Liver (tissue), 9 donors: ENCODE measurements around the gene FAM110A. TPM values are rescaled to one million over a fixed set of nuclear protein-coding genes. Genes with fewer than 3 reads are reported as not detected.

ENCODE experiments used
- DNase-seq: peaks from one replicate; pipeline ENCODE4 v3.0.0-alpha.2; 2017; ENCODE audit warnings: low spot score
- H3K27ac ChIP-seq, 2 donors: one replicate each; pipeline ENCODE4 v1.7.0; 2013; ENCODE audit warnings: inconsistent platforms in 2 of 2, low read length in 2 of 2, control low read depth in 1 of 2, low read depth in 1 of 2, mild to moderate bottlenecking in 1 of 2
- H3K27me3 ChIP-seq, 4 donors: one replicate each; pipeline versions ENCODE4 v1.6.1 to v1.7.0; 2013; ENCODE audit warnings: low read length in 3 of 4, inconsistent platforms in 1 of 4, mild to moderate bottlenecking in 1 of 4, moderate library complexity in 1 of 4; ENCODE audit not compliant: control insufficient read depth in 4 of 4, insufficient read depth in 4 of 4
- H3K36me3 ChIP-seq, 4 donors: one replicate each; pipeline versions ENCODE4 v1.6.1 to v1.7.0; 2013; ENCODE audit warnings: low read length in 3 of 4, mild to moderate bottlenecking in 3 of 4, low read depth in 1 of 4, moderate library complexity in 1 of 4; ENCODE audit not compliant: control insufficient read depth in 4 of 4, insufficient read depth in 3 of 4
- H3K4me1 ChIP-seq, 4 donors: one replicate each; pipeline versions ENCODE4 v1.6.1 to v1.7.0; 2013; ENCODE audit warnings: low read length in 3 of 4, mild to moderate bottlenecking in 3 of 4, moderate library complexity in 1 of 4; ENCODE audit not compliant: control insufficient read depth in 4 of 4, insufficient read depth in 4 of 4
- H3K4me3 ChIP-seq, 3 donors: one replicate each; pipeline versions ENCODE4 v1.6.1 to v1.7.0; 2013; ENCODE audit warnings: low read length in 3 of 3, control low read depth in 1 of 3, low read depth in 1 of 3, mild to moderate bottlenecking in 1 of 3
- H3K9ac ChIP-seq, 2 donors: one replicate each; pipeline ENCODE4 v1.7.0; 2013; ENCODE audit warnings: low read length in 2 of 2, mild to moderate bottlenecking in 2 of 2, moderate library complexity in 2 of 2, control low read depth in 1 of 2, low read depth in 1 of 2
- H3K9me3 ChIP-seq, 4 donors: one replicate each; pipeline versions ENCODE4 v1.6.1 to v1.7.0; 2013; ENCODE audit warnings: low read length in 3 of 4; ENCODE audit not compliant: control insufficient read depth in 4 of 4
- ATF3 ChIP-seq: IDR thresholded peaks from 2 replicates; pipeline ENCODE4 v1.6.1; 2016; ENCODE audit warnings: antibody characterized with exemption
- CTCF ChIP-seq: fragments of 150-350 bp; IDR thresholded peaks from 2 replicates; pipeline ENCODE4 v1.5.1; 2017; ENCODE audit warnings: improper control_type of control experiment, low read depth, low read length; ENCODE audit not compliant: missing input control
- EGR1 ChIP-seq, 2 donors: IDR thresholded peaks; 2 replicates each; pipeline ENCODE4 v1.6.1; 2016 to 2018; ENCODE audit warnings: antibody characterized with exemption in 2 of 2, low read depth in 2 of 2
- FOXA1 ChIP-seq: IDR thresholded peaks from 2 replicates; pipeline ENCODE4 v1.6.1; 2016; ENCODE audit warnings: antibody characterized with exemption
- FOXA2 ChIP-seq: IDR thresholded peaks from 2 replicates; pipeline ENCODE4 v1.6.1; 2016; ENCODE audit warnings: antibody characterized with exemption
- GABPA ChIP-seq, 2 donors: IDR thresholded peaks in 1 of 2; conservative IDR thresholded peaks in 1 of 2; 2 replicates each; pipeline ENCODE4 v1.6.1; 2016; ENCODE audit warnings: antibody characterized with exemption in 2 of 2, mild to moderate bottlenecking in 1 of 2, moderate library complexity in 1 of 2
- HNF4A ChIP-seq, 2 donors: conservative IDR thresholded peaks; 2 replicates each; pipeline ENCODE4 v1.6.1; 2016; ENCODE audit warnings: antibody characterized with exemption in 2 of 2, mild to moderate bottlenecking in 2 of 2
- HNF4G ChIP-seq: IDR thresholded peaks from 2 replicates; pipeline ENCODE4 v1.6.1; 2016; ENCODE audit warnings: antibody characterized with exemption
- JUND ChIP-seq, 2 donors: IDR thresholded peaks; 2 replicates each; pipeline ENCODE4 v1.6.1; 2016; ENCODE audit warnings: antibody characterized with exemption in 2 of 2
- MAX ChIP-seq: IDR thresholded peaks from 2 replicates; pipeline ENCODE4 v1.6.1; 2016; ENCODE audit warnings: antibody characterized with exemption
- NR2F2 ChIP-seq: IDR thresholded peaks from 2 replicates; pipeline ENCODE4 v1.6.1; 2016; ENCODE audit warnings: antibody characterized with exemption
- RAD21 ChIP-seq, 2 donors: IDR thresholded peaks; 2 replicates each; pipeline ENCODE4 v1.6.1; 2016; ENCODE audit warnings: antibody characterized with exemption in 2 of 2, mild to moderate bottlenecking in 2 of 2
- REST ChIP-seq: IDR thresholded peaks from 2 replicates; pipeline ENCODE4 v1.6.1; 2016; ENCODE audit warnings: antibody characterized with exemption, mild to moderate bottlenecking
- RXRA ChIP-seq, 2 donors: IDR thresholded peaks; 2 replicates each; pipeline ENCODE4 v1.6.1; 2017 to 2018; ENCODE audit warnings: antibody characterized with exemption in 2 of 2, mild to moderate bottlenecking in 1 of 2
- SP1 ChIP-seq: IDR thresholded peaks from 2 replicates; pipeline ENCODE4 v1.6.1; 2018; ENCODE audit warnings: antibody characterized with exemption, mild to moderate bottlenecking
- TAF1 ChIP-seq: conservative IDR thresholded peaks from 2 replicates; pipeline ENCODE4 v1.6.1; 2016; ENCODE audit warnings: antibody characterized with exemption, mild to moderate bottlenecking
- YY1 ChIP-seq: IDR thresholded peaks from 2 replicates; pipeline ENCODE4 v1.6.1; 2016; ENCODE audit warnings: antibody characterized with exemption, mild to moderate bottlenecking
- WGBS: extraction: QIAGEN DNeasy Blood & Tissue Kit; methylation state at CpG from one replicate; pipeline ENCODE4 v1.1.7; 2013; 5-methylcytosine and 5-hydroxymethylcytosine counted together
- polyA plus RNA-seq, 2 donors: library from polyadenylated mRNA; stranded (reverse) in 1 of 2; unstranded in 1 of 2; fragments of 200-250 nt in 1 of 2; fragments of >200 nt in 1 of 2; fragmentation: Nextera tagmentation in 1 of 2; extraction: Ambion mirVana in 1 of 2; gene quantifications; one replicate each; pipeline versions ENCODE4 v1.2.1 to v1.2.3, GENCODE V29; 2013 to 2015
- total RNA-seq, 2 donors: library from RNA; depleted of rRNA; stranded (reverse); fragments of >200 nt; gene quantifications; one replicate each; pipeline ENCODE4 v1.2.3, GENCODE V29; 2014
- TF ChIP-seq, protein P1 (sequence below): IDR thresholded peaks from 2 replicates; pipeline ENCODE4 v1.6.1; 2016; ENCODE audit warnings: antibody characterized with exemption
- donor health status: healthy.
- donor health status: healthy.
- donor health status: healthy.
- donor health status: healthy.
- donor health status: healthy.

FAM110A gene
- total and polyA plus RNA-seq, 4 donors, result 1.2 to 6.7 (median 2.0) TPM

- no peak for TF ChIP-seq REST
- no peak for TF ChIP-seq FOXA2
- TF ChIP-seq RAD21 (IDR thresholded peaks at IDR 0.05), result no peak
These were observed 37.2 kb downstream of the FAM110A start (continued) for GRCh38 chr20:870758-871157.

DNA sequence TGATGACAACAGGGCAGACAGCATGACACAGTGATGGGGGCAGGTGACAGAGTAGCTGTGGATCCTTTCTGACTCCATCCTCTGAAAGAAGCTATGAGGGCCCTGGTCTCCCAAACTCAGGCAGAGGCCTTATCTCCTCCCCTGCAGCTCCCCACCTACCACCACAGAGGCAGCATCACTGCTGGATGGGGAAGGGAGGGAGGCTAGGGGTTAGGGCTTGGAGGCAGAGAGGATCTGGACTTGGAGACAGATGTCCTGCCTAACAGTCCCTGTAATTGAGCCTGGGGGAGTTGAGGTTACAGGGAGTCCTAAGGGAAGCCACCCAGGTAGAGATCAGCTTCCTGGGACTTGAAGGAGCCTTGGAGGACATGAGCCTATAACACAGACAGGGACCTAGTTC is 37.9 kb downstream of the FAM110A start:
- DNase-seq, result no peak
- peaks cover 0 to 3% (median 1%) of the 10 kb centered on the region in 4 donors for H3K4me1 ChIP-seq
- no peaks in the 10 kb centered on the region for H3K9me3 ChIP-seq
- no peak overlapping the region for H3K9ac ChIP-seq
- H3K27me3 ChIP-seq, result no peaks in the 10 kb centered on the region
- TF ChIP-seq SP1 (no peak), HNF4A (conservative IDR thresholded peaks at IDR 0.05) (no peak), JUND (IDR thresholded peaks at IDR 0.05) (no peak), FOXA2 (no peak), HNF4G (no peak), FOXA1 (no peak), ATF3 (no peak)
- TF ChIP-seq, protein P1, sequence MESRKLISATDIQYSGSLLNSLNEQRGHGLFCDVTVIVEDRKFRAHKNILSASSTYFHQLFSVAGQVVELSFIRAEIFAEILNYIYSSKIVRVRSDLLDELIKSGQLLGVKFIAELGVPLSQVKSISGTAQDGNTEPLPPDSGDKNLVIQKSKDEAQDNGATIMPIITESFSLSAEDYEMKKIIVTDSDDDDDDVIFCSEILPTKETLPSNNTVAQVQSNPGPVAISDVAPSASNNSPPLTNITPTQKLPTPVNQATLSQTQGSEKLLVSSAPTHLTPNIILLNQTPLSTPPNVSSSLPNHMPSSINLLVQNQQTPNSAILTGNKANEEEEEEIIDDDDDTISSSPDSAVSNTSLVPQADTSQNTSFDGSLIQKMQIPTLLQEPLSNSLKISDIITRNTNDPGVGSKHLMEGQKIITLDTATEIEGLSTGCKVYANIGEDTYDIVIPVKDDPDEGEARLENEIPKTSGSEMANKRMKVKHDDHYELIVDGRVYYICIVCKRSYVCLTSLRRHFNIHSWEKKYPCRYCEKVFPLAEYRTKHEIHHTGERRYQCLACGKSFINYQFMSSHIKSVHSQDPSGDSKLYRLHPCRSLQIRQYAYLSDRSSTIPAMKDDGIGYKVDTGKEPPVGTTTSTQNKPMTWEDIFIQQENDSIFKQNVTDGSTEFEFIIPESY, result no peak
- no peak overlapping the region for H3K4me3 ChIP-seq
- H3K36me3 ChIP-seq, result no peaks in the 10 kb centered on the region
- no peak overlapping the region for H3K27ac ChIP-seq

- H3K4me3 ChIP-seq, result no peak overlapping the region
- H3K36me3 ChIP-seq, result no peaks in the 10 kb centered on the region
- H3K4me1 ChIP-seq, result peaks cover 0 to 3% (median 1%) of the 10 kb centered on the region in 4 donors
- H3K9ac ChIP-seq, result no peak overlapping the region
- H3K9me3 ChIP-seq, result no peaks in the 10 kb centered on the region
- no peak overlapping the region for H3K27ac ChIP-seq
- DNase-seq, result no peak
- WGBS, result 36% methylated on average over 2 of the region's 2 CpGs
- no peaks in the 10 kb centered on the region for H3K27me3 ChIP-seq
- TF ChIP-seq FOXA1 (no peak), TAF1 (no peak), CTCF (no peak), FOXA2 (no peak), YY1 (no peak), SP1 (no peak), GABPA (IDR thresholded peaks at IDR 0.05 in 1 of 2, conservative IDR thresholded peaks at IDR 0.05 in 1 of 2) (no peak), JUND (IDR thresholded peaks at IDR 0.05) (no peak), NR2F2 (no peak), REST (no peak), RXRA (IDR thresholded peaks at IDR 0.05) (no peak), EGR1 (IDR thresholded peaks at IDR 0.05; ENCODE audit: low read depth in 2 of 2) (no peak), MAX (no peak)
- TF ChIP-seq, protein P1, result no peak
These were observed 38.4 kb downstream of the FAM110A start for GRCh38 chr20:871948-872347.
